ENCODE results near the gene CDKN2B-AS1. TPM values are rescaled to one million over a fixed set of nuclear protein-coding genes. Genes with fewer than 3 reads are reported as not detected.

The CDKN2B-AS1 gene
- total RNA-seq, 4 donors from 2014 or later, result 0.38 to 0.56 TPM; not detected in 2

DNA sequence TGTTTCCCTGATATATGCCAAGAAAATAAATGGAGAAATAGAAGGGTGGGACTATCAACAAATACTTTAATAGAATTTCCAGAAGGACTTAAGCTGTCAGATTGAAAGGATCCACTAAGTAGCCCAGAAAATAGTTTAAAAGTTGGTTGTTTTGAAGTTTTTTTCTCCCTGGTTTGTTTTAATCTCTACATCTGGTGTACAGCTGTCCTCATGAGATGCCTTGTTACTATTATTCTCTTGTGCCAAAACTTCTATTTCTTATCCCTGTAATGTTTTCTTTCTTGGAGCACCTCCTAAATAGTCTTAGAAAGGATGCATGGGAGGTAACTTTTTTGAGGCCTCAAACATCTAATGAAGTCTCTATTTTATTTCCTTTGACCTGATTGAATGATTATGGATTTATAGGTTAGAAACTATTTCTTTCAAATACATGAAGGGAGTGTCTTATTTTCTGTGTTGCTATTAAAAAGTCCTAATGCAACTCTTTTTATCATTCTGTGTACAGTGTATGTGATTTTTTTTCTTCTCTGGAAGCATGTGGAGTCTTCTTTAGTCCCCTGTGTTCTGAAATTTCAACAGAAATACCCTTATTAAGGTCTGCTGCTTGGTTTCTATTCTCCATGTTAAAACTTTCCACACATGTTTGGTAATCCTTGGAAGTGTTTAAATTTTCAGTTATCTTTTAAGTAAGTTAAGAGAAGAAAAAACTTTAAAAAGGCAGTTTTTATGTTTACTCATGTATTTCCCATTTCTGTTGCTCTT lies 154.5 kb downstream of the CDKN2B-AS1 start:
- no peak for DNase-seq
- TF ChIP-seq CTCF (IDR thresholded peaks at IDR 0.05) (no peak), POLR2A (IDR thresholded peaks at IDR 0.05) (no peak)
- Histone ChIP-seq H3K4me1 (no peaks in the 10 kb centered on the region), H3K27ac (no peak overlapping the region), H3K4me3 (replicated peaks in 1 of 3) (no peak overlapping the region), H3K27me3 (no peaks in the 10 kb centered on the region), H3K9me3 (no peaks in the 10 kb centered on the region), H3K36me3 (no peaks in the 10 kb centered on the region)
- intact Hi-C loops (cut with DNase I), result no loop called here

- DNase-seq, result no peak
- Histone ChIP-seq H3K4me1 (no peaks in the 10 kb centered on the region), H3K4me3 (replicated peaks in 1 of 3) (no peak overlapping the region), H3K9me3 (no peaks in the 10 kb centered on the region), H3K27me3 (no peaks in the 10 kb centered on the region), H3K36me3 (no peaks in the 10 kb centered on the region), H3K27ac (no peak overlapping the region)
- TF ChIP-seq CTCF (IDR thresholded peaks at IDR 0.05) (no peak), POLR2A (IDR thresholded peaks at IDR 0.05) (no peak)
- WGBS, 2 donors, result 91 to 92% methylated on average over 3 to 4 of the region's 10 CpGs
- intact Hi-C loops (cut with DNase I), result no loop called here
These were observed 159.5 kb downstream of the CDKN2B-AS1 start for GRCh38 chr9:22154064-22154463.

- TF ChIP-seq POLR2A (IDR thresholded peaks at IDR 0.05) (no peak), CTCF (IDR thresholded peaks at IDR 0.05) (no peak)
- no peak overlapping the region for H3K27ac ChIP-seq
- H3K36me3 ChIP-seq, result no peaks in the 10 kb centered on the region
- H3K27me3 ChIP-seq, result no peaks in the 10 kb centered on the region
- no peak overlapping the region for H3K4me3 ChIP-seq (replicated peaks in 1 of 3)
- intact Hi-C loops (cut with DNase I), result no loop called here
- WGBS, 2 donors, result 87 to 89% methylated on average over 6 of the region's 6 CpGs
- H3K9me3 ChIP-seq, result no peaks in the 10 kb centered on the region
- no peaks in the 10 kb centered on the region for H3K4me1 ChIP-seq
- DNase-seq, result no peak
These were observed 162.0 kb downstream of the CDKN2B-AS1 start for GRCh38 chr9:22156586-22156985.

GRCh38 chr9:22157276-22157675 lies 162.7 kb downstream of the CDKN2B-AS1 start:
- Histone ChIP-seq H3K4me1 (no peaks in the 10 kb centered on the region), H3K36me3 (no peaks in the 10 kb centered on the region), H3K4me3 (replicated peaks in 1 of 3) (no peak overlapping the region), H3K27ac (no peak overlapping the region), H3K27me3 (no peaks in the 10 kb centered on the region), H3K9me3 (no peaks in the 10 kb centered on the region)
- TF ChIP-seq POLR2A (IDR thresholded peaks at IDR 0.05) (no peak), CTCF (IDR thresholded peaks at IDR 0.05) (no peak)
- DNase-seq, result no peak
- intact Hi-C loops (cut with DNase I), result no loop called here

- no peaks in the 10 kb centered on the region for H3K4me1 ChIP-seq
- WGBS, 2 donors, result 60 to 66% methylated on average over 4 of the region's 4 CpGs
- TF ChIP-seq CTCF (IDR thresholded peaks at IDR 0.05) (no peak), POLR2A (IDR thresholded peaks at IDR 0.05) (no peak)
- no peaks in the 10 kb centered on the region for H3K36me3 ChIP-seq
- H3K27ac ChIP-seq, result no peak overlapping the region
- no peaks in the 10 kb centered on the region for H3K9me3 ChIP-seq
- H3K27me3 ChIP-seq, result no peaks in the 10 kb centered on the region
- H3K4me3 ChIP-seq (replicated peaks in 1 of 3), result no peak overlapping the region
- intact Hi-C loops (cut with DNase I), result no loop called here
- no peak for DNase-seq
These were observed 163.2 kb downstream of the CDKN2B-AS1 start for GRCh38 chr9:22157828-22158227.
